LNCaP clone FGC (cell line): ENCODE results near the gene DNAH9.

Source experiments
- DNase-seq: peaks from one replicate; pipeline ENCODE4 v3.0.0-alpha.2; 2011; ENCODE audit warnings: low read depth
- H3K4me3 ChIP-seq: 2 replicates; pipeline ENCODE4 v1.5.1; 2011; ENCODE audit warnings: mild to moderate bottlenecking, low read depth, low read length, control low read depth
- TF ChIP-seq, protein P1 (sequence below): IDR thresholded peaks from 2 replicates; pipeline ENCODE4 v1.5.1; 2012; ENCODE audit warnings: mild to moderate bottlenecking; ENCODE audit not compliant: control insufficient read depth, insufficient read depth; ENCODE audit errors: extremely low read depth

The DNAH9 gene

DNA sequence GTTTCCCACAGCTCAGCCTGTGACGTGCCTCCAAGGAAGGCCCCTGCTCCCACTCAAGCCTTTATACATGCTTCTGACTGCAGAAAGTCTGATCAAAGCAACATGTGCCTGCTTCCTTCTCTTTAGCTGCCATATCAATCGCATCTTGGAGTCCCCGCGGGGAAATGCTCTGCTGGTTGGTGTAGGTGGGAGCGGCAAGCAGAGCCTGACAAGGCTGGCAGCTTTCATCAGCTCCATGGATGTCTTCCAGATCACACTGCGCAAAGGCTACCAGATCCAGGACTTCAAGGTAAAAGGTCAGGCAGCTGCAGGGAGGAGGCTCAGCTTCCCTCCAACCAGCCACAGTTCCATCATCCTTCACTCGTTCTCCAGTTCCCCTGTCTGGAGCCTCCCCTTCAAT, 209.3 kb downstream of the DNAH9 start:
- no peak for DNase-seq
- no peak overlapping the region for H3K4me3 ChIP-seq
- TF ChIP-seq, protein P1, sequence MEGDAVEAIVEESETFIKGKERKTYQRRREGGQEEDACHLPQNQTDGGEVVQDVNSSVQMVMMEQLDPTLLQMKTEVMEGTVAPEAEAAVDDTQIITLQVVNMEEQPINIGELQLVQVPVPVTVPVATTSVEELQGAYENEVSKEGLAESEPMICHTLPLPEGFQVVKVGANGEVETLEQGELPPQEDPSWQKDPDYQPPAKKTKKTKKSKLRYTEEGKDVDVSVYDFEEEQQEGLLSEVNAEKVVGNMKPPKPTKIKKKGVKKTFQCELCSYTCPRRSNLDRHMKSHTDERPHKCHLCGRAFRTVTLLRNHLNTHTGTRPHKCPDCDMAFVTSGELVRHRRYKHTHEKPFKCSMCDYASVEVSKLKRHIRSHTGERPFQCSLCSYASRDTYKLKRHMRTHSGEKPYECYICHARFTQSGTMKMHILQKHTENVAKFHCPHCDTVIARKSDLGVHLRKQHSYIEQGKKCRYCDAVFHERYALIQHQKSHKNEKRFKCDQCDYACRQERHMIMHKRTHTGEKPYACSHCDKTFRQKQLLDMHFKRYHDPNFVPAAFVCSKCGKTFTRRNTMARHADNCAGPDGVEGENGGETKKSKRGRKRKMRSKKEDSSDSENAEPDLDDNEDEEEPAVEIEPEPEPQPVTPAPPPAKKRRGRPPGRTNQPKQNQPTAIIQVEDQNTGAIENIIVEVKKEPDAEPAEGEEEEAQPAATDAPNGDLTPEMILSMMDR: no peak

DNA sequence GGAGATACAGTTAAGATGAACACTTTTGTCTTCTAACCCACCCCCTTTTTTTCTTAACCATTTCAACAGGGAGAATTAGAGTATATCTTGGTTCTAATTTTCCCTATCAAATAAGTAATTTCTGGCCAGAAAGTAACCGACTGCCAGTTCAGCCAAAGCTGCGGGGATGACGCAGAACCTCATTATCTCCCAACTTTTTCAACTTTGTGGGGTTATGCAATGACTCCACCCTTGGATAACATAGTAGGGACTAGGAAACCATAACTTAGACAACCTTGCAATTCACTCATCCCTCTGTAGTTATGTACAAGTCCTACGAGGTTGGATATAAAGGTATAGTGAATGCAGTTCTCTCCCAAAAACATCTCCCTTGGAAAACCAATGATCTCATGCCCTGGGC, 215.0 kb downstream of the DNAH9 start:
- no peak for DNase-seq
- TF ChIP-seq, protein P1: no peak
- no peak overlapping the region for H3K4me3 ChIP-seq

DNA sequence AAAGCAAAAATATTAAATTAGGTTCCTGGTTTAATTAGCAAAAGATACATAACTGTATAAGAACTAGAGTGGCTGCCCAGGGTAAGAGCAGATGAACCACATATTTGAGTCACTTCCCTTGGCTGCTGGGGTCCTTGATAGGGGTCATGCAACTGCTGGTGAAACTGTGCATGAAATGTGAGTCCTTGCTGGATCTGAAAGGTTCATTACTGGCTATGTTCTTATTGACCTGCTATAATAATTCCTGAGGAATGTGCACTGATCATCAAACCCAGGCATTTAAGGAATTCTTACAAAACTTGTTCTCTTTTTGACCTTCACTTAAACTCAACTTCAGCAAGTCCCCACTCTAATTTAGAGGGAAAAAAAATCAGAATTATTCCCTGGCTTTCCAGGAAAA, 215.6 kb downstream of the DNAH9 start:
- DNase-seq: no peak
- TF ChIP-seq, protein P1: no peak
- H3K4me3 ChIP-seq: no peak overlapping the region

DNA sequence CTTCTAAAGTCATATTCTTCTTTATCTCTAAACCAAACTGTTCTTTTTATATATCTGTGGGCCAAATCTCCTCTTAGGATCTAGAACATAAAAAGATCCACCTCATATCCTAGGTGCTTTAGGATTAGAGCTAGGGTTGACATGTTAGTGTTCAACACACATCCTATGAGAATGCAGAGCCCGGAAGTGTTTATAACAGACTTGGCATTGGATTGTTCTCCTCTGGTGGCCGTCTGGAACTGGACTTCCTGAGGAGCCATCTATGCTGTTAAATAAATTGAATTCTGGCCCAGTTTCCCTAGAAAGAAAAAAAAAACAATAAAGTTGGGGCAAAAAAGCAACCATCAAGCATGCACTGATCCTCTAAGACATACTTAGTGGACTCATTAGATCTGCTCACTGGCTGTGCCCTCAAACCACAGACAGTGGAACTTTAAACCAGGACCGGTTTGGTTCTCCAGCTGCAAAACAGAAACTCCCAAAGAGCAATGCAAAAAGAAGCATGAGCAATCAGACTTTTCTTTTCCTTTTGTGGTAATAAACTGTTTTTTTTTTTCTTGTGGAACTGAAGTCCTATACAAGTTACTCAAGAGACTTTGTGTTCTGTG, 216.5 kb downstream of the DNAH9 start:
- TF ChIP-seq, protein P1: no peak
- no peak overlapping the region for H3K4me3 ChIP-seq
- no peak for DNase-seq

DNA sequence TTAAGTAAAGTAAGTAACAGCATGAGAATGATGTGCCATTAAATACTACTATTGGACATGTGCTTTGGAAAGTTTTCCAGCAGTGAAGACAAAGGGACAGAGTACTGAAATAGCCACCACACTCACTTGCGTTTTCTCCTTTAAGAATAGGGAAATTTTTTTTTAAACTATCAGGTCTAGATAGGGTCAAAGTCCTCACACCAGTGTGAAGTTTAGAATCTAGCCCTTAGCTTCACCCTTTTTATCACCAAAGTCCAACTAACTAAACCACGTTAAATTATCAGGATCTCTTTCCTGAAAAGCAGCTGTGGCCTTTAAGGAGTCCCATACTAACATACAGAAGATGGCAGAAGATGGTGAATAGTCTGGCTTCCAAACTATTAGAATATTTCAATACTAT, 218.1 kb downstream of the DNAH9 start:
- TF ChIP-seq, protein P1: no peak
- DNase-seq: no peak
- H3K4me3 ChIP-seq: no peak overlapping the region

DNA sequence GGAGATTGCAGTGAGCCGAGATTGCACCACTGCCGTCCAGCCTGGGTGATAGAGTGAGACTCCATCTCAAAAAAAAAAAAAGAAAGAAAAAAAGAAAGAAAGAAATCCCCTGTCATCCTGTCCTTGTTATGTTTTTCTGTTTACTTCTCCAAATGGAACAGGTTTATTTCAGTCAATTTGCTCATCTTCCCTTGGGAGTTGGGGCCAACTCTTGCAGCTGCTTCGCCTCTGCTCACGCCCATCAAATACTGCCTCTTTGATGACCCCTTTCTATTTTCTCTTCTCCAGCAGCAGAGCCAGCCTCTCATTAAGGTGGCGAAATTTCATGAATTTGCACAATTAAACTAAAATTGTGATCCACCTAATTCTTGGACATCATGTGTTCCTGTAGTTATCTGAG, 225.6 kb downstream of the DNAH9 start:
- no peak for DNase-seq
- TF ChIP-seq, protein P1: no peak
- no peak overlapping the region for H3K4me3 ChIP-seq

DNA sequence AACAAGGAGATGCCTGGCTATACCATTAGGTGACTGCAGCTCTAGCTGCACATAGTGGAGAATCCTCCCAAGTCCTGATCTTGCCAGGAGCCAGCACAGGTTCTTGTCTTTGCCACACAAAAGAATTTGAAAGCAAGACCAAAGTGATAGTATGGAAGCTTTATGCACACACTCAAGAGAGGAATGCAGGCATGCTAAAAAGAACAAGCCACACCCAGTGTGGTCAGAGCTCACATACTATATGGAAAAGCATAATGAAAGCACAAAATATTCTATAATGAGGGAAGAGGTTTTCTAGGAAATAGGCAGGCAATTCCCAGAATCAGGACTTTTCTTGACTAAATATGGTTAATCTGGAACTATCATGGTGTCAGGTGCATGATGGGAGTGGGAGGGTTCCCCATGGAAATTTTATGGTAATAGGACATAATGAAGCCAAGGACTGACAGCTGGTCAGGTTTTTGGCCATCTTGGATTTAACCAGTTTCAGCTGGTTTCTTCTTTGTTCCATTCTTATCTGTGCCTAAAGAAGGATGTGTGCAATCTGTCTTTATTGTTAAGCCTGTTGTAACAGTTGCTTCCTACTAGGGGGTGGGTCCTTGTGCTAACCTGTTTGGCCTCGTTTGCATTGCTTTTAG, 227.4 kb downstream of the DNAH9 start:
- TF ChIP-seq, protein P1: no peak
- H3K4me3 ChIP-seq: no peak overlapping the region
- no peak for DNase-seq
